ENCODE data around the gene CHERP.

Gene CHERP

GRCh38 chr19:16542045-16542909, at the start of gene CHERP:
CHERP (minus strand) TSS chr19:16542437; CDS start chr19:16542378, 59 bp downstream.
- peak; percentile 96 for DNase-seq

DNA sequence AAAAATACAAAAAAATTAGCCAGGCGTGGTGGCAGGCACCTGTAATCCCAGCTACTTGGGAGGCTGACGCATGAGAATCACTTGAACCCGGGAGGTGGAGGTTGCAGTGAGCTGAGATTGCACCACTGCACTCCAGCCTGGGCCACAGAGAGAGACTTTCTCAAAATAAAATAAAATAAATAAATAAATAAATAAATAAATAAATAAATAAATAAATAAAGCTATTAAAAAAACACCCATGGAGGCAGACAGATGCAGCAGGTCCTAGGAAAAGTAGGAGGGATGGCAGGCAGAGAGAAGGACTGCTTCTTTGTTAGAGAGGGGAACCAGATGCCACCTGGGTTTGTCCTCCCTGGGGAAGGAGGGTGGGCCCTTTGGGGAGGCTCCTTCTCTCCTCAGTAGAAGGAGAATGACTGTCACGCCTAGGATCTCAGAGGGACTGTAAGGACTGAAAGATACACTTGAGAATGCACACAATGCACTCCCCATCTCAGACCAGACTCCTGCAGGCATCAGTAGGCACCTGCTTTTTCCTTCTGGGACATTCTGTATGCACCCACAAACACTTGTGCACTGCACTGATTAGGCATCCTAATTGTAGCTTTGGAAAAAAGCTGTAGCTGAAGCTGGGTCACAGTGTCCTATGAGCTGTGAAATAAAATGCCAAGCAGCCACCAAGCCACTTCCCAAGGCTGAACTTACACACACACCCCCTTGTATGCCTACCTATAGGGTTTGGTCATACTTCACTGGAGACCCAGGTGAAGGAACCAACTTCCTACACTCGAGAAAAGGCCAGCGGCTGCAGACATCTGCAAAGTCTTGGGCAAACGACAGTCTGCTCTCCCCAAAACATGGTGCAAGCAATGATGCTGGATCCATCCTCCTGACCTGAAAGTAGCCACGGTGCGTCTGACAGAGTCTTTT, 48.9 kb upstream of the CHERP start:
- DNase-seq, result no peak

DNA sequence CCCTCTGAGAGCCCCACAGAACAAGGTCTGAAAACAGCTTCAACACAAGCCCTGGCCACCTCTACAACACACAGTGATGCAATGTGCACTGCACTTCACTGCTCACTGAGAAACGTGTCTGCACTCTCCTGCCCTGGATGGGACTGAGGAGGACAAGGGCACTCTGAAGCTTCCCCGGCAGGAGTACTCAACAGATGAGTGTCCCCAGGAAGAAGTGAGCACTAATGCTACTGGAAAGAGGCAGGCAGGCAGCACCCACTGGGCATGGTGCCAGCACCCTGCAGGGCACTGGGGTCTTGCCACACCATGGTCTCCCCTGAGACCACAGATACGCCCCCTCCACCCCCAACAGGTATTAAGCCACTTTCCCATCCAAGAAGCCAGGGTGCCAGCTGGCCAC, 47.7 kb upstream of the CHERP start:
- DNase-seq, result no peak

GRCh38 chr19:16588824-16589577, 46.8 kb upstream of the CHERP start:
- DNase-seq, result no peak

GRCh38 chr19:16587833-16588823, 45.9 kb upstream of the CHERP start:
- peak; percentile 79 for DNase-seq

DNA sequence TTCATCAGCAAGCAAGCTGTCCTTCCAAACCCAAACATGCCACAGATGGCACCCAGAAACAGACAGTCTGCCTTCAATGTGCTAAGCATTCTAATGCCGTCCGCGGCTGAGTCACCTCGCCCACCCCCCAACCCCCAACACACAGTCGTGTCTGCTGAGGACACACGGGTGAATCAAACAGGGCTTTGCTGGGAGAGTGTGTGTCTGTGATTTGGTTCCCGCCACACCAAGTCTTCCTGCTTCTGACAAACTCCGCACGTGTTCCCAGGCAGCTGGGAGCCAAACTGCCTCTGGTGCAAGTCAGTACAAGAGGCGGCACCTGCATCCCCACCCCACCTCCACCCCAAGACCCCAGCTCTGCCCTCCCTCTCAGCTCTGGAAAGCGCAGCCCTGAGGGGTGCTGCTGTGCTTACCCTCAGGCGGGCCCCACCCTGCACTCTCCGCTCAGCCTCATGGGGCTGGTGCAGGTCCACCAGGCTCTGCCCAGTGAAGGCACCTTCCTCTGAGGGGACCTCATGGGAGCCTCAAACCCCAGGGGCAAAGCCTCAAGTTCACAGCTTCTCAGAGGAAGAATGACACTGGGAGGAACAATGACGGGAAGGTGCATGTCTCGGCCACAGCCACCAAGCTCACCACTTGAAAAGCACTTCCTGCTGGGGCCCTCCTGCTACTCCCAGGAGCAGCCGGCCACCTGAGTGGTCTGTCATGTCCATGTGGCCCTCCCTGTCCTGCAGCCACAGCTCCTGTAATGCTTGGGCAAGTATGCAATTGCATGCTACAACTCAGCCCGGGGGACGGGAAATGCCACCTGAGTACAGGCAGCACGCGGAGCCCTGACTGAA, 45.0 kb upstream of the CHERP start:
- DNase-seq, result peak; percentile 66

GRCh38 chr19:16586477-16586871, 44.2 kb upstream of the CHERP start:
- DNase-seq, result no peak

- DNase-seq, result peak; percentile 60
These were observed 43.7 kb upstream of the CHERP start for GRCh38 chr19:16585808-16586476.

DNA sequence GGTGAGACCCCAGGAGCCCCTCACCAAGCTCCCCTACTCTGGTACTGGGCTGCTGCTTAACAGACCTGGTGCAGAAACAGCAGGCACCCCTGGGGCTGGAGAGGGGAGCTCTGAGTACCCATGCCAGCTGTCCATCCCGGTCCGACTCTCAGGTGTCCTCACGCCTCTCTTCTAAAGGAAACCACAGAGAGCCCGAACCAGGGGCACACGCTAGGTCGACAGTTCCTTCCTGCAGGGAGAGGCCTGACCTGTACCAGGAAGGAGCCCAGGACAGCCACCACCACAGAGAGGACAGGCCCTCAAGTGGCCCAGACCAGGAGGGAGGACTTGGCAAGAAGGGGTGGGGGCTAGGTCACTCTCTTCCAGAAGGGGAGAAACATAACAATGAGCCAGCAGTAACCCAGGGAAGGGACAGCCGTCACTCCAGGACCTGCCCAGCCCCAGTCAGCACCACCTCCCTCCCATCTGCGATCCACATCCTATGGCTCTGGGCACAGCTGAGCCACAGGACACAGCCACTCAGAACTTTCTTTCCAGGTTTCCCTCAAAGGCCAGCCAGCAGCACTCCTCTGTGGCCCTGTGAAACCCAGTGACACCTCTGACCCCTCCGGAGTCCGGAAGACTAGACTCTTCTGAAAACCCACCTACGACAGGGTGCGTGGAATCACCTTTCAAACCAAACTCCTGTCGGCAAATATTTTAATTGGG, 43.0 kb upstream of the CHERP start:
- no peak for DNase-seq

DNA sequence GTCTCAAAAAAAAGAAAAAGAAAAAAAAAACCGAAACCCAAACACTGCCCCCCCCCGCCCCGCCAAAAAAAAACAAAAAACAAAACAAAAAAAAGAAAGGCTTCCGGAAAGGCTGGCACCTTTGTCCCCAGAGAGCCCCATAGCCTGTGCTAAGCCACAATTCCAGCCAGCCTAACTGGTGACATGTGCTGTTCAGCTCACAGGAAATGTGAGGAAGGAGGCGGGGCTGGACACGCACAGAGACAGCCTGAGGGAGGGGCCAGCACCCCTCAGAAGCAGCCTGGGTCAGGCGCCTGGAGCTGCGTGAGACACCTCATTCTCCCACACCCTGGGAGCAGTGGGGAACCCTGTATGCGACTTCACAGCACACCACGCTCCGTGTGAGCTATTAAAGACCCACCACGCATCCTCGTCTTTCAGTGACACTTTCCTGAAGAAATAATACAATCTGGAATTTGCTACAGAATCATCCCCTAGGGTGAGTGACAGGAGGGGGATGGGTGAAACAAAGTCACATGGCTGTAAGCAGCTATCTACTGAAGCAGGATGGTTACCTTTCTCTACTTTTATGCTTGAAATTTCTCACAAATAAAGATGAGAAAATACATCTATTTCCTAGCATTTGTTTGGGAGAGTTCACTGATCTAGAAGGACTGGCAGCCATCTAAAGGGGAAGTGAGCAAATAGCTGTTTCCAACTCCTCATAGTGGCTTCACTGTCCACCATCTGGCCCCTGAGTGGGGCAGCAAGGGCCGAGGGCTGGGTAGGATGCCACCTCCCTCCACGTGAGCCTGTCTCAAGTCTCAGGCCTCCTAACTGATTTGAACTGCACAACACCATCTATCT, 42.2 kb upstream of the CHERP start:
- peak; percentile 94 for DNase-seq

DNA sequence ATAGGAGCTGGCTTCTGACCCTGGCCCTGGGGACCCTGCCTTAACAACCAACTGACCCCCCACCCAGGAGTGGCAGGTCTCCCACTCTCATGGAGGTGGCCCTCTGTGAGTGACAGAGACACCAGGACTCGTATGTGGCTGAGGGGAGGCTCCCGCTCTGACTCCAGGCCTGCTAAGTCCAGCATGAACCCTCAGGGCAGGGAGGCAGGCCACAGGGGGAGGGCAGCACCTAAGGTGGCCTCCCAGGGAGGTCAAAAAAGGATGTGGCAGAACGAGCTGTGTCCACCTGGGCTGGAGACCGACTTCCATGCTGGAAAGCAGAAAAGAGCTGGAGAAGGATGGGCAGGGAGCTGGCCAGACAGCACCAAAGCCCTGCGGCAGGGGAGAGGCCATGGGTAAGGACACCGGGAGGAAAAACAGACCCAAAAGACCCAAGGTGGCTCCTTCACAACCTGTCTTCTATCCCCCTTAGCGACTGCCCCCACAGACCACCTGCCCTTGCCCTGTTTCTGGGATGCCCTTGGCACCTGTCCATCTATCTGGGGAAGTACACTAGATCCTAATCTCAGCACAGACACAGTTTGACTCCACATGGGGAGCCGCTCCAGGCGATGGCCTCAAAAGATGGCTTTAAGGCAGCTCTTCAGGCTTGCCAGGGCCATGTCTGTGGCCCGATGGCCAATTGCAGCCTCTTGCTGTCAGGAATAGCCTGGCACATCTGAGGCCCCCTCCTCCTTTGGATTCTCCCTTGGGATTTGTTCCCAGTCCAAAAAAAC, 40.4 kb upstream of the CHERP start:
- no peak for DNase-seq

- no peak for DNase-seq
These were observed 39.7 kb upstream of the CHERP start for GRCh38 chr19:16581971-16582343.

DNA sequence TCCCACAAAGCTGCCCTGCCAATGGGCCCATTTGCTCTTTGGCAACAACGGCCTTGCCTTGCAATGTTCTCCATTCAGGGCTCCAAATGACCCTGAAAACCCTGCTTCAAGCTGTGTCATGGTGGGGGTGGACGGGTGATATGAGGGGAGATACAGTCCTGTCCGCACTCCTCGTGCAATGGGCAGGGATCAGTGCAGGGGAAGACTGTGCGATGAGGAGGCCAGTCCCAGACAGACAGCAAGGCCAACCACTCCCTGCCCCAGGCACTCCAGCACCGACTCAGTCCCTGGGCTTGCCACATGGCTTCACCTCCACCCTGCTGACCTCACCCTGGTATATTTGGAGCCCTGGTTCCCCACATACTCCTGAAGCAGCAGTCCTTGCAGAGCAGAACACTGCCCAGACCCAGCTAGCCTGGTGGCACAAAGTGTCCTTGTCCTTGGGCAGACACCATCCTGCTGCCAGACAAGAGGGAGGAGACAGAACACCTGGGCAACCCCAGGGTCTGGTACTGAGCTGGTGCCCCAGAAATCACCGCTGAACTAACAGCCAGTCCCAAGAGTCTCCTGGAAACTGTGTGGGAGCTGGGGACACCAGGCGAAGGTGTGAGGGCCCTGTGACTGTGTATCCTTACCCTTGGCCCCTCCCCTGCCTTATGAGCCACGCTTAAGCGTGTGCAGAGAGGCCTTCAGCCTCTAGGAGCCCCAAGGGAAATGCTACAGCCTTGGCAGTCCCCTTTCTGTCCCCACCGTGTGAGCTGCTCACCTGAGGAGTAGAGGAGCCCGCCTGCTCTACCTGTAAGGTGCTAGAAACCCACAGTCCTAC, 39.1 kb upstream of the CHERP start:
- no peak for DNase-seq

- DNase-seq, result no peak
These were observed 37.1 kb upstream of the CHERP start for GRCh38 chr19:16579381-16579780.

GRCh38 chr19:16577531-16577985, 35.3 kb upstream of the CHERP start:
- no peak for DNase-seq

GRCh38 chr19:16576690-16577530, 34.7 kb upstream of the CHERP start:
- no peak for DNase-seq

Data from stimulated activated CD4-positive, alpha-beta T cell treated with anti-CD3 and anti-CD28 coated beads, Interleukin-15, amount 100 ng/mL, for 24 hours (primary cell).